K562 (cell line): Measurements from ENCODE around the gene TTC39B. TPM values are rescaled to one million over a fixed set of nuclear protein-coding genes. Genes with fewer than 3 reads are reported as not detected.

Experiments
- ATAC-seq: fragments of 200-7000 bp; cut with Tn5 transposase; 3 replicates; pipeline ENCODE4 v1.9.1; 2020; ENCODE audit warnings: moderate library complexity
- BruUV-seq: library from RNA; stranded (reverse); fragments of 400-500 nt; replicated peaks from 2 replicates; lab custom pipeline; 2021; lab: Mats Ljungman, UMichigan
- CTCF ChIA-PET: fragments of 300-600 bp; formaldehyde crosslinking; extraction: SDS; loops from one replicate; lab custom pipeline; 2021; ENCODE audit warnings: low intra/inter-chr PET ratio; lab: Yijun Ruan, JAX
- POLR2A ChIA-PET: fragments of 300-600, 350-650 bp; sonication (Branson Sonifier 250); formaldehyde crosslinking; extraction: SDS; loops from one replicate; lab custom pipeline; 2021; ENCODE audit warnings: antibody characterized with exemption, inconsistent platforms; lab: Yijun Ruan, JAX
- DNase-seq, 4 experiments: peaks; one replicate each; pipeline versions ENCODE4 v3.0.0 to v3.0.0-alpha.2; 2011 to 2018; ENCODE audit warnings: low spot score in 3 of 4, mixed read lengths in 3 of 4; ENCODE audit errors: extremely low read depth in 1 of 4
- FAIRE-seq: peaks from 2 replicates; lab custom pipeline; 2011; peaks lifted over from hg19 to GRCh38; lab: Jason Lieb, UNC
- H2AFZ ChIP-seq: 2 replicates; pipeline ENCODE4 v1.6.0; 2011; ENCODE audit warnings: low read depth, low read length, control low read depth, inconsistent platforms
- H3K27ac ChIP-seq: fragments of 200-600 bp; 3 replicates; pipeline ENCODE4 v1.8.0; 2011; ENCODE audit warnings: low read depth, mild to moderate bottlenecking, control low read depth, inconsistent platforms, low read length, moderate library complexity, mixed read lengths; ENCODE audit errors: extremely low read depth
- H3K27me3 ChIP-seq, 2 experiments: fragments of 300-600 bp in 1 of 2; 2 replicates in 1 of 2; 3 replicates in 1 of 2; pipeline versions ENCODE4 v1.6.0 to v1.8.0; 2011; ENCODE audit warnings: inconsistent platforms in 2 of 2, low read length in 2 of 2, mild to moderate bottlenecking in 1 of 2, mixed read lengths in 1 of 2, moderate library complexity in 1 of 2; ENCODE audit not compliant: control insufficient read depth in 2 of 2, insufficient read depth in 2 of 2
- H3K36me3 ChIP-seq: fragments of 300-600 bp; 3 replicates; pipeline ENCODE4 v1.8.0; 2011; ENCODE audit warnings: mild to moderate bottlenecking, low read length, inconsistent platforms; ENCODE audit not compliant: control insufficient read depth, insufficient read depth
- H3K4me1 ChIP-seq, 2 experiments: fragments of 200-600 bp in 1 of 2; replicated peaks in 1 of 2; 2 replicates in 1 of 2; 3 replicates in 1 of 2; pipeline versions ENCODE4 v1.5.1 to v1.8.0; 2011; ENCODE audit warnings: inconsistent platforms in 2 of 2, low read length in 2 of 2, mild to moderate bottlenecking in 1 of 2, mixed read lengths in 1 of 2, moderate library complexity in 1 of 2; ENCODE audit not compliant: control insufficient read depth in 2 of 2, insufficient read depth in 2 of 2
- H3K4me2 ChIP-seq: 2 replicates; pipeline ENCODE4 v1.6.1; 2011; ENCODE audit warnings: low read length, control low read depth, inconsistent platforms, mixed read lengths; ENCODE audit not compliant: insufficient read depth
- H3K4me3 ChIP-seq: fragments of 200-600 bp; sonication (generic), shearing (Covaris generic); 2 replicates; pipeline ENCODE4 v1.5.1; 2016; ENCODE audit warnings: control low read depth, inconsistent platforms
- H3K79me2 ChIP-seq: fragments of 200-600 bp; 3 replicates; pipeline ENCODE4 v1.8.0; 2011; ENCODE audit warnings: low read length, inconsistent platforms; ENCODE audit not compliant: control insufficient read depth, insufficient read depth
- H3K9ac ChIP-seq, 2 experiments: 2 replicates each; pipeline versions ENCODE4 v1.6.0 to v1.6.1; 2011; ENCODE audit warnings: low read depth in 2 of 2, low read length in 2 of 2, control low read depth in 1 of 2, inconsistent platforms in 1 of 2, mild to moderate bottlenecking in 1 of 2, mixed read lengths in 1 of 2; ENCODE audit not compliant: insufficient read depth in 1 of 2
- H3K9me1 ChIP-seq: one replicate; pipeline ENCODE4 v1.6.0; 2011; ENCODE audit warnings: inconsistent platforms, mild to moderate bottlenecking, low read length, moderate library complexity; ENCODE audit not compliant: control insufficient read depth, insufficient read depth
- H3K9me3 ChIP-seq: replicated peaks from 2 replicates; pipeline ENCODE4 v1.5.1; 2011; ENCODE audit warnings: low read depth, low read length, inconsistent platforms; ENCODE audit not compliant: control insufficient read depth, insufficient read depth
- H4K20me1 ChIP-seq: replicated peaks from 2 replicates; pipeline ENCODE4 v1.6.1; 2011; ENCODE audit warnings: low read length, inconsistent platforms, mixed read lengths; ENCODE audit not compliant: control insufficient read depth, insufficient read depth
- GATAD2A ChIP-seq: fragments of 450-650 bp; IDR thresholded peaks from 2 replicates; pipeline ENCODE4 v1.6.1; 2017
- GTF2F1 ChIP-seq: IDR thresholded peaks from 2 replicates; pipeline ENCODE4 v1.6.1; 2011; ENCODE audit warnings: low read depth, low read length, improper control_type of control experiment
- NFIX ChIP-seq: fragments of 250-450 bp; sonication (Bioruptor Pico); IDR thresholded peaks from 2 replicates; pipeline ENCODE4 v1.4.0; 2020; ENCODE audit warnings: low read depth, mild to moderate bottlenecking, moderate library complexity
- TGIF2 ChIP-seq: sonication (generic); formaldehyde crosslinking; IDR thresholded peaks from 2 replicates; pipeline ENCODE4 v1.8.1; 2022; ENCODE audit warnings: mild to moderate bottlenecking, missing genetic modification reagents, moderate library complexity
- WGBS: fragments of 100-300 bp; shearing (Covaris generic); methylation state at CpG from one replicate; pipeline ENCODE4 v1.1.6; 2016; ENCODE audit warnings: low coverage, mixed read lengths; ENCODE audit not compliant: insufficient coverage; ENCODE audit errors: missing lambda C conversion rate; 5-methylcytosine and 5-hydroxymethylcytosine counted together
- in situ Hi-C: fragments of 300-500 bp; cut with MboI; formaldehyde crosslinking; loops from 4 replicates; pipeline ENCODE4 v1.15.0; 2018; ENCODE audit warnings: inconsistent platforms, mixed read lengths
- intact Hi-C: fragments of 100-400 bp; cut with micrococcal nuclease; formaldehyde crosslinking; loops from 2 replicates; pipeline ENCODE4 v1.14.2; 2022
- polyA plus RNA-seq, 8 experiments: library from polyadenylated mRNA; depleted of rRNA in 4 of 8; stranded (reverse) in 5 of 8; unstranded in 3 of 8; fragments of >200 nt; fragmentation: Nextera tagmentation in 2 of 8; fragmentation: Illumina TruSeq in 1 of 8; extraction: Ambion mirVana in 2 of 8; extraction: Trizol in 1 of 8; gene quantifications; 2 replicates each; pipeline versions ENCODE4 v1.2.1 to v1.2.3, GENCODE V29; 2011 to 2014; ENCODE audit warnings: inconsistent platforms in 1 of 8, missing spikeins in 1 of 8
- total RNA-seq, 7 experiments: library from RNA; depleted of rRNA in 6 of 7; stranded (reverse); fragments of >200 nt in 6 of 7; fragmentation: Illumina TruSeq in 2 of 7; extraction: Trizol in 2 of 7; gene quantifications; 2 replicates each; pipeline versions ENCODE4 v1.2.1 to v1.2.3, GENCODE V29; 2011 to 2021; ENCODE audit warnings: low replicate concordance in 1 of 7
- TF ChIP-seq, protein P1 (sequence below): sonication (generic); formaldehyde crosslinking; IDR thresholded peaks from 2 replicates; pipeline ENCODE4 v1.8.1; 2023; ENCODE audit warnings: mild to moderate bottlenecking, missing genetic modification reagents
- TF ChIP-seq, protein P2 (sequence below), 2 experiments: IDR thresholded peaks in 1 of 2; conservative IDR thresholded peaks in 1 of 2; 2 replicates each; pipeline ENCODE4 v1.6.1; 2016; ENCODE audit warnings: low read depth in 2 of 2, mild to moderate bottlenecking in 1 of 2, missing compliant biosample characterization in 1 of 2, missing genetic modification characterization in 1 of 2, moderate library complexity in 1 of 2
- TF ChIP-seq, protein P3 (sequence below): fragments of 150-350 bp; conservative IDR thresholded peaks from 2 replicates; pipeline ENCODE4 v1.6.1; 2014; ENCODE audit warnings: low read length
- TF ChIP-seq, protein P4 (sequence below): fragments of 250-450 bp; sonication (Bioruptor Pico); IDR thresholded peaks from 2 replicates; pipeline ENCODE4 v1.5.0; 2021
- TF ChIP-seq, protein P5 (sequence below): sonication (generic); formaldehyde crosslinking; IDR thresholded peaks from 2 replicates; pipeline ENCODE4 v1.8.1; 2022; ENCODE audit warnings: missing genetic modification reagents
- TF ChIP-seq, protein P6 (sequence below): fragments of 450-650 bp; IDR thresholded peaks from 2 replicates; pipeline ENCODE4 v1.6.1; 2016; ENCODE audit warnings: antibody characterized with exemption
- TF ChIP-seq, protein P7 (sequence below): sonication (generic); formaldehyde crosslinking; IDR thresholded peaks from 2 replicates; pipeline ENCODE4 v1.9.0; 2022; ENCODE audit warnings: mild to moderate bottlenecking, missing genetic modification reagents

Gene TTC39B
- total and polyA plus RNA-seq, 9 of the 15 experiments (the other 6 are each of a cell fraction or from before 2014, with no cell fraction given), result 0.32 to 1.2 (median 0.95) TPM

DNA sequence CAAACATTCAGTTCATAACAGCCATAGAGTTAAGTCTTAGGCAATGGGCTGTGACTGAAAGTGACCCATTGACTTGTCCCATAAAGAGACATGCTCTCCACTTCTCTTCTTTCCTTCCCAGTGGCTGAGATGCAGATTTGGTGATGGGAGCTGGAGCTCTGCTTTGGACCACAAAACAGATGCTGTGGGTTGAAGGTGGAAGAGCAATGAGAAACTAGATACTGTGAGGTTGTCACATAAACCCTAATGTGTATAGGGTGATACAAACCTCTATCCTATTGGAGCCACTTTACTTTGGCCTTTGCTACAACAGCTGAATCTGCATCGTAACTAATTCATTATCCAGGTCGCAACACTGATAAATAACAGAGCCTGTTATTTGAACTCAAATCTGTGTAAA, 192.0 kb downstream of the TTC39B start:
- no peaks in the 10 kb centered on the region for H3K4me1 ChIP-seq
- H4K20me1 ChIP-seq, result no peaks in the 10 kb centered on the region
- ATAC-seq (no peak), FAIRE-seq (no peak), DNase-seq (no peak)
- H3K27ac ChIP-seq, result no peak overlapping the region
- ChIA-PET CTCF (no interaction called here), POLR2A (no interaction called here)
- H3K9me3 ChIP-seq, result no peaks in the 10 kb centered on the region
- intact Hi-C loops (no loop called here), in situ Hi-C loops (no loop called here)
- BruUV-seq, result no TSS peak
- H3K36me3 ChIP-seq, result no peaks in the 10 kb centered on the region
- H3K9me1 ChIP-seq, result no peaks in the 10 kb centered on the region
- no peak overlapping the region for H2AFZ ChIP-seq
- no peaks in the 10 kb centered on the region for H3K27me3 ChIP-seq
- H3K79me2 ChIP-seq, result no peaks in the 10 kb centered on the region
- H3K4me3 ChIP-seq, result no peak overlapping the region
- H3K4me2 ChIP-seq, result no peak overlapping the region
- 0% methylated on average over 2 of the region's 2 CpGs for WGBS
- H3K9ac ChIP-seq, result no peak overlapping the region
- no peak for TF ChIP-seq GATAD2A
- no peak for TF ChIP-seq TGIF2 (CRISPR knock-in tag)
- TF ChIP-seq, protein P1, sequence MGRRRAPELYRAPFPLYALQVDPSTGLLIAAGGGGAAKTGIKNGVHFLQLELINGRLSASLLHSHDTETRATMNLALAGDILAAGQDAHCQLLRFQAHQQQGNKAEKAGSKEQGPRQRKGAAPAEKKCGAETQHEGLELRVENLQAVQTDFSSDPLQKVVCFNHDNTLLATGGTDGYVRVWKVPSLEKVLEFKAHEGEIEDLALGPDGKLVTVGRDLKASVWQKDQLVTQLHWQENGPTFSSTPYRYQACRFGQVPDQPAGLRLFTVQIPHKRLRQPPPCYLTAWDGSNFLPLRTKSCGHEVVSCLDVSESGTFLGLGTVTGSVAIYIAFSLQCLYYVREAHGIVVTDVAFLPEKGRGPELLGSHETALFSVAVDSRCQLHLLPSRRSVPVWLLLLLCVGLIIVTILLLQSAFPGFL, result no peak
- TF ChIP-seq, protein P2, sequence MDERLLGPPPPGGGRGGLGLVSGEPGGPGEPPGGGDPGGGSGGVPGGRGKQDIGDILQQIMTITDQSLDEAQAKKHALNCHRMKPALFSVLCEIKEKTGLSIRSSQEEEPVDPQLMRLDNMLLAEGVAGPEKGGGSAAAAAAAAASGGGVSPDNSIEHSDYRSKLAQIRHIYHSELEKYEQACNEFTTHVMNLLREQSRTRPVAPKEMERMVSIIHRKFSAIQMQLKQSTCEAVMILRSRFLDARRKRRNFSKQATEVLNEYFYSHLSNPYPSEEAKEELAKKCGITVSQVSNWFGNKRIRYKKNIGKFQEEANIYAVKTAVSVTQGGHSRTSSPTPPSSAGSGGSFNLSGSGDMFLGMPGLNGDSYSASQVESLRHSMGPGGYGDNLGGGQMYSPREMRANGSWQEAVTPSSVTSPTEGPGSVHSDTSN (CRISPR knock-in tag; IDR thresholded peaks at IDR 0.05; ENCODE audit: low read depth), result no peak
- TF ChIP-seq, protein P2 (tag; conservative IDR thresholded peaks at IDR 0.05; ENCODE audit: low read depth), result no peak
- TF ChIP-seq, protein P3, sequence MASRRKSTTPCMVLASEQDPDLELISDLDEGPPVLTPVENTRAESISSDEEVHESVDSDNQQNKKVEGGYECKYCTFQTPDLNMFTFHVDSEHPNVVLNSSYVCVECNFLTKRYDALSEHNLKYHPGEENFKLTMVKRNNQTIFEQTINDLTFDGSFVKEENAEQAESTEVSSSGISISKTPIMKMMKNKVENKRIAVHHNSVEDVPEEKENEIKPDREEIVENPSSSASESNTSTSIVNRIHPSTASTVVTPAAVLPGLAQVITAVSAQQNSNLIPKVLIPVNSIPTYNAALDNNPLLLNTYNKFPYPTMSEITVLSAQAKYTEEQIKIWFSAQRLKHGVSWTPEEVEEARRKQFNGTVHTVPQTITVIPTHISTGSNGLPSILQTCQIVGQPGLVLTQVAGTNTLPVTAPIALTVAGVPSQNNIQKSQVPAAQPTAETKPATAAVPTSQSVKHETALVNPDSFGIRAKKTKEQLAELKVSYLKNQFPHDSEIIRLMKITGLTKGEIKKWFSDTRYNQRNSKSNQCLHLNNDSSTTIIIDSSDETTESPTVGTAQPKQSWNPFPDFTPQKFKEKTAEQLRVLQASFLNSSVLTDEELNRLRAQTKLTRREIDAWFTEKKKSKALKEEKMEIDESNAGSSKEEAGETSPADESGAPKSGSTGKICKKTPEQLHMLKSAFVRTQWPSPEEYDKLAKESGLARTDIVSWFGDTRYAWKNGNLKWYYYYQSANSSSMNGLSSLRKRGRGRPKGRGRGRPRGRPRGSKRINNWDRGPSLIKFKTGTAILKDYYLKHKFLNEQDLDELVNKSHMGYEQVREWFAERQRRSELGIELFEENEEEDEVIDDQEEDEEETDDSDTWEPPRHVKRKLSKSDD, result no peak
- TF ChIP-seq, protein P4, sequence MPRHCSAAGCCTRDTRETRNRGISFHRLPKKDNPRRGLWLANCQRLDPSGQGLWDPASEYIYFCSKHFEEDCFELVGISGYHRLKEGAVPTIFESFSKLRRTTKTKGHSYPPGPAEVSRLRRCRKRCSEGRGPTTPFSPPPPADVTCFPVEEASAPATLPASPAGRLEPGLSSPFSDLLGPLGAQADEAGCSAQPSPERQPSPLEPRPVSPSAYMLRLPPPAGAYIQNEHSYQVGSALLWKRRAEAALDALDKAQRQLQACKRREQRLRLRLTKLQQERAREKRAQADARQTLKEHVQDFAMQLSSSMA (CRISPR knock-in tag), result no peak
- TF ChIP-seq, protein P5, sequence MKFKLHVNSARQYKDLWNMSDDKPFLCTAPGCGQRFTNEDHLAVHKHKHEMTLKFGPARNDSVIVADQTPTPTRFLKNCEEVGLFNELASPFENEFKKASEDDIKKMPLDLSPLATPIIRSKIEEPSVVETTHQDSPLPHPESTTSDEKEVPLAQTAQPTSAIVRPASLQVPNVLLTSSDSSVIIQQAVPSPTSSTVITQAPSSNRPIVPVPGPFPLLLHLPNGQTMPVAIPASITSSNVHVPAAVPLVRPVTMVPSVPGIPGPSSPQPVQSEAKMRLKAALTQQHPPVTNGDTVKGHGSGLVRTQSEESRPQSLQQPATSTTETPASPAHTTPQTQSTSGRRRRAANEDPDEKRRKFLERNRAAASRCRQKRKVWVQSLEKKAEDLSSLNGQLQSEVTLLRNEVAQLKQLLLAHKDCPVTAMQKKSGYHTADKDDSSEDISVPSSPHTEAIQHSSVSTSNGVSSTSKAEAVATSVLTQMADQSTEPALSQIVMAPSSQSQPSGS (CRISPR knock-in tag), result no peak
- no peak for TF ChIP-seq GTF2F1
- no peak for TF ChIP-seq NFIX (CRISPR knock-in tag)
- TF ChIP-seq, protein P6, sequence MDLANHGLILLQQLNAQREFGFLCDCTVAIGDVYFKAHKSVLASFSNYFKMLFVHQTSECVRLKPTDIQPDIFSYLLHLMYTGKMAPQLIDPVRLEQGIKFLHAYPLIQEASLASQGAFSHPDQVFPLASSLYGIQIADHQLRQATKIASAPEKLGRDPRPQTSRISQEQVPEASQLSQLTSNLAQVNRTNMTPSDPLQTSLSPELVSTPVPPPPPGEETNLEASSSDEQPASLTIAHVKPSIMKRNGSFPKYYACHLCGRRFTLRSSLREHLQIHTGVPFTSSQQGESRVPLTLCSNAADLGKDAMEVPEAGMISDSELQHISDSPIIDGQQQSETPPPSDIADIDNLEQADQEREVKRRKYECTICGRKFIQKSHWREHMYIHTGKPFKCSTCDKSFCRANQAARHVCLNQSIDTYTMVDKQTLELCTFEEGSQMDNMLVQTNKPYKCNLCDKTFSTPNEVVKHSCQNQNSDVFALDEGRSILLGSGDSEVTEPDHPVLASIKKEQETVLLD, result no peak
- TF ChIP-seq, protein P7, sequence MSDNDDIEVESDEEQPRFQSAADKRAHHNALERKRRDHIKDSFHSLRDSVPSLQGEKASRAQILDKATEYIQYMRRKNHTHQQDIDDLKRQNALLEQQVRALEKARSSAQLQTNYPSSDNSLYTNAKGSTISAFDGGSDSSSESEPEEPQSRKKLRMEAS (CRISPR knock-in tag), result no peak
